HG03378 (cell line): Measurements from ENCODE around the gene CISD3.

Source experiments
- ATAC-seq: cut with Tn5 transposase; IDR thresholded peaks from one replicate; pipeline ENCODE4 v1.9.1; 2021; ENCODE audit warnings: mild to moderate bottlenecking, moderate library complexity; ENCODE audit not compliant: unreplicated experiment

Gene CISD3

GRCh38 chr17:38727736-38728135 is 2.4 kb upstream of the CISD3 start:
- ATAC-seq: no peak

- ATAC-seq: no peak
Observed at GRCh38 chr17:38728290-38728831, 1.8 kb upstream of the CISD3 start.

- ATAC-seq: no peak
Observed at GRCh38 chr17:38729368-38729885, 714 bp upstream of the CISD3 start.

DNA sequence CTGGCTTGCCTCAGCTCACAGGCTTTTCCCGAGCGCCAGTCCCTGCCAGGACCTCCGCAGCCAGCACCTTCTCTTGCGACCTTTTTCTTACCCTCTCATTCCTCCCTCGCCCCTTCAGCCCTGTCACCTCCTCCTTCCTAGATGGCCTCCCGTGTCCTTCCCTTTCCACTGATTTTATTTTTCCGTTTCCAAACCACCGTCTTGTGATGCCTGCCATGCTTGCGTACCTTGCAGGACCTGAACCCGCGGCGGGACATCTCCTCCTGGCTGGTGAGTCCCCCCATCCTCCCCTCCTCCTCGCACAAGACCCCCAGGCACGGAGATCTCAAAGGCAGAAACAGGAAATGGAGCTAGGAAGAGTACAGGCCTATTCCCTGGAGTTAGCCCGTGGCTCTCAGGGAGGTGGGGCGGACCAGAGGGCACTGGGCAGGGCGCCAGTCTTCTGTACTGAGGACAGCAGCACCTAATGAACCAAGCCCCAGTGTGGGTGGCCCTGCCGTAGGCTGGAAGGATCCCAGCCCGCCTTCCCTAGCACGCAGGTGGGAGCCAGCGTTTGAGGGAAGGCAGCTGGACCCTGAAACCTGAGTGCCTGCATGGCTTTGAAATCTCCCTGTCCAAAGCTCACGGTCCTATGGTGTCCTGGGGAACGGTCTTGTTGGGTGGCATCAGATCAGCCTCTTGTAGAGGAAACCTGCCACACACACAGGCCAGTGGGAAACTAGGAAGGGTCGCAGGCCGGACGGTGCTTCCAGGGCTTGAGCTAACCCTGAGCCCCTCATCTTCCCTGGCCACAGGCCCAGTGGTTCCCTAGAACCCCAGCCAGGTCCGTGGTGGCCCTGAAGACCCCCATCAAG is 612 bp downstream of the CISD3 start:
- no peak for ATAC-seq

DNA sequence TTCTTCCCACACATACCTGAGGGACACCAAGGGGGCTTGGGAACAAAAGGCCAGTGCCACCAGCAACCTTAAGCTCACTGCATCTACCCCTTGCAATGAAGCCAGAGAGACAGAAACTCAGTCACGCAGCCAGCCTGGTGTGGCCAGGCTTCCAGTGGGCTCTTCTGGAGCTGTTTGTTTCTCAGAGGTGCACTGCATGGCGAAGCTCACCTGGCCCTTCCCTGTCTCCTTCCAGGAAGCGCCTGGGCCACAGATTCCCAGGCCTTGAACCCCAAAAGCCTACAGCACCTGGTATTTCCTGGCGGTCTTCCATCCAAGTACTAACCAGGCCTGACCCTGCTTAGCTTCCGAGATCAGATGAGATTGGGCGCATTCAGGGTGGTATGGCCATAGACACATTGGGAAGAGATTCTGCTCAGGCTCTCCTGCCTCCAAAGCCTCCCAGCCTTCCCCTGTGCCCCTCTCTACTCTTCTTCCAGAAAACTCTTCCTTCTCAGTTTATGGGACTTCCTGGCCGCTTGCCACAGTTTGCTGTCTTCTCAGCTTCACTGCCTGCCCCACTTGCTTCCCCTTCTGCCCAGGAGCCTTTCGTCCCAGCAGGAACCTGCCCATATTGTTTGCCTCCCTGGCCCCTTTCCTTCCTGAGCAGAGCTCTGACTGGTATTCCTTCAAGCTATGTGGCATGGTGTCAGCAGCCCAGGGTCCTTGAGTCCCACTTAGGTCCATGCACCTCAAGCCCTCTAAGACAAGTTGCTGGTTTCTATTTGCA is 1.6 kb downstream of the CISD3 start:
- no peak for ATAC-seq

- no peak for ATAC-seq
Observed at GRCh38 chr17:38732376-38733281, 2.5 kb downstream of the CISD3 start.

- no peak for ATAC-seq
Observed at GRCh38 chr17:38733282-38733981, 3.3 kb downstream of the CISD3 start.

- ATAC-seq: no peak
Observed at GRCh38 chr17:38733982-38734973, 4.1 kb downstream of the CISD3 start.

GRCh38 chr17:38735161-38735997 is 5.2 kb downstream of the CISD3 start:
- no peak for ATAC-seq

DNA sequence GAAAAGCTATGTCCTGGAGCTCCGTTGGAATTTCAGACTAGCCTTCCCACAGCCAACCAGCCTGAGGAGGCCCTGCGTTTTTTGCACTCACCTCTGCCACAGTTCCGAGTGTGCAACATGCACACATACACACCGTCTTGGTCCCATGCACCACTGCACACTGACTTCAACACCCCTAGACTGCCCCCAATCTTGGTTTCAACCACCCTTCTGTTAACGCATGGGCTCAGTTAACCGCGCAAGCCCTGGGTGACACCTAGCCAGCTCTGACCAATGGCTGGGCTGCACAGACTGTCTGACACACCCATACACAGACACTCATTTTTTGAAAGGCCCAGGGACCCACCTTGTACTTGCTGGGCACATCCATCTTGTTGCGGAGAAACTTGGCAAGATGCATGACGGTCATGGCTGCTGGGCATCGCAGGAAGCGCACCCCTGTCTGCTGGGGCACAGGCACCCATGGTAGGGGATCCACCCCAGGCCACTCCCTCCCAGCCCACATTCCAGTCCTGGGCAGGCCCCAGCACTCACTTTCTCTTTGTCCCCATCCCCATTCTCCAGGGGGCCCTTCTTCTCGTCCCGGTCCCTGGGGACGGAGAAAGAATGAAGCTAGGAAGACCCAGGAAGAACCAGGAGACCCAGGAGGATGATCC is 8.0 kb downstream of the CISD3 start:
- ATAC-seq: no peak

GRCh38 chr17:38738686-38739085 is 8.5 kb downstream of the CISD3 start:
- ATAC-seq: no peak

DNA sequence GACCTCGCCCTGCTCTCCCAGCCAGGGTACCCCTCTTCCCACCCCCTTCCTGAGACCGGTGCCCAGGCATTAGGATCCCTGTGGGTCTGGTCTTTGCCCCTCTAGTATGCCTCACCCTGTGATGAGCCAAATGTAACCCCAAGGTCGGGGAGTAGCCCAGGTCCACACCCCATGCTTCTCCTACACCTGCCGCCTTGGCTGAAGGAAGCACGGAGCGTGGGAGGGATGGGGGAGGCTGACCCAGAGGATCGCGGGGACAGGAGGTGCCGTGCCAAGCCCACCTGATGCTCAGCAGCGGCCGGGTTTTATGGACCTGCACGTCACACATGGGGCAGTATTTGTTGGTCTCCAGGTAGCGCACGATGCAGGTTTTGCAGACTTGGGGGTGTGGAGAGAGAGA is 9.2 kb downstream of the CISD3 start:
- no peak for ATAC-seq

DNA sequence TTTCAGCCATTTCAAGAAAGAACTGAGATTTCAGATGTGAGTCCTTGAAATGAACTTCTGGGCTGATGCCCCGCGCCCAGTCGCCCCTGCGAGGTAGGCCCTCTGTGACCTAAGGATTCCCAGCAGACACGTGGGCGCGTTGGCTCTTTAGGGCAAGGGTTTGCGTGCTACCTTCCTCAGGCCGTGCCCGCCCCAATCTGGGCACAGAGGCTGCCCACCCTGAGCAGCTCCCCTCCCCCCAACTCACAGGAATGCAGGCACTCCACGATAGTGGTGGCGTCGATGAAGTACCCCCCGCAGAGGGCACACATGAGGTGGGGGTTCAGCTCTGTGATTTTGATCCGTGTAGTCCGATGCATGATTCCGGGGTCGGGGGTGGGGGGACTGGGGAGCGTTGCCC is 9.9 kb downstream of the CISD3 start:
- ATAC-seq: no peak

GRCh38 chr17:38740806-38741205 is 10.7 kb downstream of the CISD3 start:
- no peak for ATAC-seq

GRCh38 chr17:38741461-38741860 is 11.3 kb downstream of the CISD3 start:
- no peak for ATAC-seq

- no peak for ATAC-seq
Observed at GRCh38 chr17:38741921-38742410, 11.8 kb downstream of the CISD3 start.
